ENCODE measurements around the gene WWOX. TPM values are rescaled to one million over a fixed set of nuclear protein-coding genes. Genes with fewer than 3 reads are reported as not detected.

Gene WWOX
- total and polyA plus RNA-seq, 2 donors (not counting 1 experiment from before 2014, with no cell fraction given) = 10.5 to 42.3 TPM

DNA sequence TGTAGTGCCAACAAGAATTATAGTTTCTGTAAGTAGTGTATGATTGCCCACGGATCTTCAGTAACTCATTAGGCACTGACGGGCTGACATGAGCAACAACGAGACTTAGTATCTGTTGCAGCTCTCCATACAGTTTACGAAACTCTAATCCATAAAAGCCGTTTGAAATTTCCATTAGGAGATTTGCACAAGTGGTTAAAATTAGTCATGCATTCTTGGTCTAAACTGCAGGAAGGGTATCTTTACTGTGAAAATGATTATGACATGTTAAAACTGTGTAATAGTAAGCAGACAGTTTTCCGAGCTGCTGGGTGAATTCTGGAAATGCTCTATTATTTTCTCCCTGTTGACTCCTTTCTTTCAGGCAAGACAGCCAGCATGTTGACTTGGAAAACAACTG lies 605.0 kb downstream of the WWOX start:
- Histone ChIP-seq H3K79me2 (ENCODE audit: control insufficient read depth, insufficient read depth, low read length) (no peaks in the 10 kb centered on the region), H3K4me1 (ENCODE audit: control insufficient read depth in 2 of 2, insufficient read depth in 2 of 2, low read length in 2 of 2) (no peaks in the 10 kb centered on the region), H3K4me2 (replicated peaks; ENCODE audit: low read depth, low read length, poor library complexity, severe bottlenecking) (no peak overlapping the region), H3K27me3 (replicated peaks in 1 of 4; ENCODE audit: control extremely low read depth in 1 of 4, control insufficient read depth in 3 of 4, insufficient read depth in 4 of 4, low read length in 3 of 4) (no peaks in the 10 kb centered on the region), H2AFZ (ENCODE audit: insufficient read depth, low read depth, low read length, poor library complexity, severe bottlenecking) (no peak overlapping the region), H3K36me3 (replicated peaks in 1 of 2; ENCODE audit: control extremely low read depth in 1 of 2, control insufficient read depth in 1 of 2, extremely low read depth in 1 of 2, insufficient read depth in 2 of 2, low read length in 1 of 2) (no peaks in the 10 kb centered on the region), H3K9me3 (ENCODE audit: control extremely low read depth in 1 of 3, control insufficient read depth in 2 of 3, insufficient read depth in 1 of 3, low read length in 2 of 3) (peaks cover 4 to 9% (median 4%) of the 10 kb centered on the region in 3 donors), H4K20me1 (ENCODE audit: control insufficient read depth, insufficient read depth, low read length, poor library complexity, severe bottlenecking) (no peaks in the 10 kb centered on the region), H3K27ac (ENCODE audit: low read length in 2 of 2) (no peak overlapping the region), H3K4me3 (ENCODE audit: control extremely low read depth in 1 of 5, extremely low read depth in 1 of 5, insufficient read depth in 1 of 5, low read depth in 2 of 5, low read length in 4 of 5) (no peak overlapping the region), H3K9ac (ENCODE audit: low read length) (no peak overlapping the region)
- ChIA-PET CTCF (interaction anchor here (0.7 to 3.0 kb wide), 3 partner anchors 66 to 805 kb away, joined by 3 to 27 read pairs (median 3); no protein-coding TSS in a partner anchor), POLR2A (no interaction called here)
- no peak overlapping the region for H3K4me3 Mint-ChIP-seq
- WGBS (ENCODE audit: insufficient coverage) = no CpG with 5 or more reads among the region's 6 CpGs
- intact Hi-C loops (cut with micrococcal nuclease) = no loop called here
- H3K27ac Mint-ChIP-seq = no peak overlapping the region
- H3K4me1 Mint-ChIP-seq = peaks cover 2% of the 10 kb centered on the region
- no peaks in the 10 kb centered on the region for H3K27me3 Mint-ChIP-seq
- DNase-seq = no peak
- TF ChIP-seq EZH2 (IDR thresholded peaks at IDR 0.05; ENCODE audit: borderline replicate concordance, insufficient read depth, low read depth, low read length, poor library complexity, severe bottlenecking) = no peak
- TF ChIP-seq, protein P1, sequence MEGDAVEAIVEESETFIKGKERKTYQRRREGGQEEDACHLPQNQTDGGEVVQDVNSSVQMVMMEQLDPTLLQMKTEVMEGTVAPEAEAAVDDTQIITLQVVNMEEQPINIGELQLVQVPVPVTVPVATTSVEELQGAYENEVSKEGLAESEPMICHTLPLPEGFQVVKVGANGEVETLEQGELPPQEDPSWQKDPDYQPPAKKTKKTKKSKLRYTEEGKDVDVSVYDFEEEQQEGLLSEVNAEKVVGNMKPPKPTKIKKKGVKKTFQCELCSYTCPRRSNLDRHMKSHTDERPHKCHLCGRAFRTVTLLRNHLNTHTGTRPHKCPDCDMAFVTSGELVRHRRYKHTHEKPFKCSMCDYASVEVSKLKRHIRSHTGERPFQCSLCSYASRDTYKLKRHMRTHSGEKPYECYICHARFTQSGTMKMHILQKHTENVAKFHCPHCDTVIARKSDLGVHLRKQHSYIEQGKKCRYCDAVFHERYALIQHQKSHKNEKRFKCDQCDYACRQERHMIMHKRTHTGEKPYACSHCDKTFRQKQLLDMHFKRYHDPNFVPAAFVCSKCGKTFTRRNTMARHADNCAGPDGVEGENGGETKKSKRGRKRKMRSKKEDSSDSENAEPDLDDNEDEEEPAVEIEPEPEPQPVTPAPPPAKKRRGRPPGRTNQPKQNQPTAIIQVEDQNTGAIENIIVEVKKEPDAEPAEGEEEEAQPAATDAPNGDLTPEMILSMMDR (IDR thresholded peaks at IDR 0.05) = no peak
- ATAC-seq (ENCODE audit: low read depth) = no peak
- peaks cover 6% of the 10 kb centered on the region for H3K9me3 Mint-ChIP-seq (ENCODE audit: insufficient read depth)

DNA sequence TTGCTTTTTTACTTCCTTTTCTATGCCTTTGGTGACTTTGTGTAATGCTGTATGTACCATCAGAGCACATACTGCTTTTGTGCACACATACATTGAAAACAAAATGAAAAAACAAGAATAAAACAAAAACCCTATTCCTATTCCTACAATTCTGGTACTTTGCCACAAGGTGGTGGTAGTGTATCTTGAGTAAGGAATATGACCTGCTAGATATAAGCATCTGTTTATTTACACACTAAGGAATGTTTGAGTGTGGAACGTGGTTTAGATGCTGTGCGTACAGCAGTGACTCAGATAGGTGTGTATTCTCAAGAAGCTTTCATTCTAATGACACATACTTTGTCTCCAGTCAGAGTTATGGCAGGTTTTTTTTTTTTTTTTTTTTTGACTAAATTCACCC lies 606.2 kb downstream of the WWOX start:
- no peaks in the 10 kb centered on the region for H3K36me3 ChIP-seq (replicated peaks in 1 of 2; ENCODE audit: control extremely low read depth in 1 of 2, control insufficient read depth in 1 of 2, extremely low read depth in 1 of 2, insufficient read depth in 2 of 2, low read length in 1 of 2)
- Mint-ChIP-seq H3K27me3 (no peaks in the 10 kb centered on the region), H3K27ac (no peak overlapping the region), H3K9me3 (ENCODE audit: insufficient read depth) (peaks cover 6% of the 10 kb centered on the region), H3K4me1 (peaks cover 2% of the 10 kb centered on the region), H3K4me3 (no peak overlapping the region)
- no peaks in the 10 kb centered on the region for H3K27me3 ChIP-seq (replicated peaks in 1 of 4; ENCODE audit: control extremely low read depth in 1 of 4, control insufficient read depth in 3 of 4, insufficient read depth in 4 of 4, low read length in 3 of 4)
- H3K9ac ChIP-seq (ENCODE audit: low read length) = no peak overlapping the region
- H3K27ac ChIP-seq (ENCODE audit: low read length in 2 of 2) = no peak overlapping the region
- no peaks in the 10 kb centered on the region for H3K4me1 ChIP-seq (ENCODE audit: control insufficient read depth in 2 of 2, insufficient read depth in 2 of 2, low read length in 2 of 2)
- no peak overlapping the region for H3K4me2 ChIP-seq (replicated peaks; ENCODE audit: low read depth, low read length, poor library complexity, severe bottlenecking)
- ATAC-seq (ENCODE audit: low read depth) = no peak
- no peak for TF ChIP-seq EZH2 (IDR thresholded peaks at IDR 0.05; ENCODE audit: borderline replicate concordance, insufficient read depth, low read depth, low read length, poor library complexity, severe bottlenecking)
- TF ChIP-seq, protein P1 (IDR thresholded peaks at IDR 0.05) = peak; percentile 59
- H3K79me2 ChIP-seq (ENCODE audit: control insufficient read depth, insufficient read depth, low read length) = no peaks in the 10 kb centered on the region
- no peak overlapping the region for H2AFZ ChIP-seq (ENCODE audit: insufficient read depth, low read depth, low read length, poor library complexity, severe bottlenecking)
- H3K4me3 ChIP-seq (ENCODE audit: control extremely low read depth in 1 of 5, extremely low read depth in 1 of 5, insufficient read depth in 1 of 5, low read depth in 2 of 5, low read length in 4 of 5) = no peak overlapping the region
- intact Hi-C loops (cut with micrococcal nuclease) = loop anchor here (1.0 kb wide), 1 partner anchor 65 kb away; no protein-coding TSS in a partner anchor
- peaks cover 4 to 9% (median 4%) of the 10 kb centered on the region in 3 donors for H3K9me3 ChIP-seq (ENCODE audit: control extremely low read depth in 1 of 3, control insufficient read depth in 2 of 3, insufficient read depth in 1 of 3, low read length in 2 of 3)
- WGBS (ENCODE audit: insufficient coverage) = no CpG with 5 or more reads among the region's 2 CpGs
- POLR2A ChIA-PET = no interaction called here
- H4K20me1 ChIP-seq (ENCODE audit: control insufficient read depth, insufficient read depth, low read length, poor library complexity, severe bottlenecking) = no peaks in the 10 kb centered on the region
- DNase-seq = peak; percentile 39
- CTCF ChIA-PET = interaction anchor here (0.7 to 3.0 kb wide), 11 partner anchors 10 to 1821 kb away, joined by 3 to 27 read pairs (median 3); no protein-coding TSS in a partner anchor
